Measurements from ENCODE around the gene SGTA. TPM values are rescaled to one million over a fixed set of nuclear protein-coding genes. Genes with fewer than 3 reads are reported as not detected.
A peak's percentile ranks its signal among the peaks of the same experiment; 100 is the strongest.

SGTA gene
- total and polyA plus RNA-seq, 2 of the 13 experiments (the other 11 are each of a cell fraction or from before 2014, with no cell fraction given): 43.9 to 47.4 TPM

- peak; percentile 77; the same call in 1 of the 2 replicates for TF ChIP-seq NR0B2 (CRISPR knock-in tag; IDR thresholded peaks at IDR 0.05)
- TF ChIP-seq ZBTB38 (CRISPR knock-in tag; IDR thresholded peaks at IDR 0.05): peak; percentile 92
- TF ChIP-seq ZNF503 (CRISPR knock-in tag; IDR thresholded peaks at IDR 0.05): peak; percentile 83
- no peak for TF ChIP-seq JARID2 (CRISPR knock-in tag; IDR thresholded peaks at IDR 0.05; ENCODE audit: insufficient replicate concordance)
- TF ChIP-seq ZNF570 (CRISPR knock-in tag; IDR thresholded peaks at IDR 0.05; ENCODE audit: borderline replicate concordance): no peak
- no peak for TF ChIP-seq ZNF207 (IDR thresholded peaks at IDR 0.05; ENCODE audit: borderline replicate concordance)
- TF ChIP-seq ZNF530 (CRISPR knock-in tag; IDR thresholded peaks at IDR 0.05; ENCODE audit: low read depth): no peak
- no peak for TF ChIP-seq ZNF83 (CRISPR knock-in tag; IDR thresholded peaks at IDR 0.05; ENCODE audit: borderline replicate concordance)
- no peak for TF ChIP-seq USF2 (IDR thresholded peaks at IDR 0.05; ENCODE audit: low read depth, low read length)
- TF ChIP-seq USF2 (CRISPR knock-in tag; IDR thresholded peaks at IDR 0.05; ENCODE audit: borderline replicate concordance): no peak
- no peak for TF ChIP-seq JDP2 (CRISPR knock-in tag; IDR thresholded peaks at IDR 0.05; ENCODE audit: borderline replicate concordance)
- TF ChIP-seq FOXK1 (CRISPR knock-in tag; IDR thresholded peaks at IDR 0.05; ENCODE audit: borderline replicate concordance, low read depth): peak; percentile 89; the same call in 1 of the 2 replicates
- TF ChIP-seq ZNF564 (CRISPR knock-in tag; IDR thresholded peaks at IDR 0.05): no peak
- TF ChIP-seq KLF6 (CRISPR knock-in tag; IDR thresholded peaks at IDR 0.05): no peak
- no peak for TF ChIP-seq ZNF512B (CRISPR knock-in tag; IDR thresholded peaks at IDR 0.05; ENCODE audit: borderline replicate concordance)
- peak; percentile 98 for TF ChIP-seq ZNF263 (CRISPR knock-in tag; IDR thresholded peaks at IDR 0.05)
- TF ChIP-seq GATA4 (IDR thresholded peaks at IDR 0.05; ENCODE audit: borderline replicate concordance, low read depth): no peak
- no peak for TF ChIP-seq ZNF230 (CRISPR knock-in tag; IDR thresholded peaks at IDR 0.05)
- peak; percentile 72; the same call in 1 of the 2 replicates for TF ChIP-seq REPIN1 (CRISPR knock-in tag; IDR thresholded peaks at IDR 0.05; ENCODE audit: borderline replicate concordance, low read depth)
- TF ChIP-seq HMGA1 (CRISPR knock-in tag; conservative IDR thresholded peaks at IDR 0.05): no peak
Observed at GRCh38 chr19:2790557-2791271, 7.6 kb upstream of the SGTA start (continued).

All from HepG2 (cell line).